GM19452 (cell line): Measurements from ENCODE around the gene BMPR1A.
A peak's percentile ranks its signal among the peaks of the same experiment; 100 is the strongest.

Source experiments
- ATAC-seq: cut with Tn5 transposase; IDR thresholded peaks from one replicate; pipeline ENCODE4 v1.9.1; 2021; ENCODE audit not compliant: unreplicated experiment

BMPR1A gene

DNA sequence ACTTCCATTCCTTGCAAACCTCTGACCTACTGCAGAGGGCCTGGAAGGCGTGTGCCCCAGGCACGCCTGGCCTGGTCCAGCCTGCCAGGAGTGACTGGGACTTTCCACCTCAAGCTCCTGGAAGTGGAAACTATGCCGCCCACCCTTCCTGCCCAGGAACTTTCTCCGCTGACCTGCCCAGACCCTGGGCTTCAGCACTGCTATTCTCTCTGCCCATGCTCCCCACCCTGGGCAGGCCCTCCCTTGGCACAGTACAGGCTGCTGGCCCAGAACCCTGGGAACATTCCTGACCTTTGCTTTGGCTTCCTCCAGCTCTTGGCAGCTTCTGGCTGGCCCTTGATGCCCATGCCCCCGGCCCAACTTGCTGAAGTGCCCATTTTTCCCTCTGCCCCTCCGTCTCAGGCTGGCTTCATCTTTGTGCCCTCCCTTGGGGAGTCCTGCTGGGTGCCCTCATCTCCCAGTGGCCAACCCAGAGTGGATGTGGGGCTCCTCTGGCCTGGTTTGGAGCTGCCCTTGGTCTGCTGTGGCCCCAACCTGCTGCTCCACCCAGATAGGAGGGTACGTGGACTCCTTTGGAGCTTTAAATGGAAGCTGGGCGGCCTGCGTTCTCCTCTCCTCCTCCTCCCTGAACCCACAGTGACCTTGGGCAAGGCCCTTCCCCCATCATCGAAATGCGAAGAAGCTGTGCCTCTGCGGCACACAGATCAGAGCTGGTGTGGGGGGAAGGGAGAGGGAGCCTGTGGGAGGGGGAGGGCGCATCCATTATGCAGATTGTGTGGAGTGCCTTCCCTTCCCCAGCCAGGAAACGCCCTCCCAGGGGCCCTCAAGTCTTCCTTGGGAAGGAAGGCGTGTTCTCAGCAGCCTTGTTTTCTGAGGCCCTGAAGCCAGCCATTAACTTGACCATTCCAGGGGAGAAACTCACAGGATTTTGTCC lies 197.6 kb downstream of the BMPR1A start:
- ATAC-seq: no peak

DNA sequence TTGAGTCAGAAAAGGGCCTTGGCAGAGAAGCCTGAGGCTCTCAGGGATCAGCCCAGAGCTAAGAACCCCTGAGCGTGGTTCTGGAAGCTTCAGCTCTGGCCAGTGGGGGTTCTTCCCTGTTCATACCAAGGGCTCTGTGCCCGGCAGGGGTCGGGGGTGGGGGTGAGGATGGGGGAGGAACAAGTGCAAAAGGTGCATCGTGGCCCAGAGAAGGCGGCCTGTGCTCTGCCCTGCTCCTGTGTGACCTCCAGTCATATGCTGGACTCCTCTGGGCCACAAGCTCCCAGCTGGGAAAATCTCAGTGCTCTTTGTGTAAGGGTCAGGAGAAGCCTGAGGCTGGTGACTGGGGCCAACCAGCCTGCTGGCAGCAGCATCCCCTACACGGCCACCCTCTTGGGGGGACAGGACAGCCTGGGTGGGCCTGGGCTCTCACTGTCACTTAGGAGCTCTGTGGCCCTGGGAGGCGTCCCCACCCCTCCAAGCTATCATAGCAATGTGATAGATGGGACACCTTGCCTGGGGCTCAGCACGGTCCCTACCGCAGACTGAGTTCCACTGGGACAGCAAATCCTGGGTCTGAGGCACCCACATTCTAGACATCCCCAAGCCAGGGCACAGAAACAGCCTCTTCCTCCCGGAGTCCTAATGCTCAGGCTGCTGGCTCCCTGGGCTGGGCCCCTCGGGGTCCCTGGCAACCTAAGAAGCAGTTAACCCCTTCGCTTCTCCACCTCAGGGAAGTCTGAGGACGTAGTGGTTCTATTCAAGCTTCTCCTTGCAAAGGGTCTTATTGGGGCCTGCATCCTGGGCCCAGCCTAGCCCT lies 198.5 kb downstream of the BMPR1A start:
- ATAC-seq: no peak

GRCh38 chr10:86955501-86956194 lies 199.2 kb downstream of the BMPR1A start:
- ATAC-seq: no peak

DNA sequence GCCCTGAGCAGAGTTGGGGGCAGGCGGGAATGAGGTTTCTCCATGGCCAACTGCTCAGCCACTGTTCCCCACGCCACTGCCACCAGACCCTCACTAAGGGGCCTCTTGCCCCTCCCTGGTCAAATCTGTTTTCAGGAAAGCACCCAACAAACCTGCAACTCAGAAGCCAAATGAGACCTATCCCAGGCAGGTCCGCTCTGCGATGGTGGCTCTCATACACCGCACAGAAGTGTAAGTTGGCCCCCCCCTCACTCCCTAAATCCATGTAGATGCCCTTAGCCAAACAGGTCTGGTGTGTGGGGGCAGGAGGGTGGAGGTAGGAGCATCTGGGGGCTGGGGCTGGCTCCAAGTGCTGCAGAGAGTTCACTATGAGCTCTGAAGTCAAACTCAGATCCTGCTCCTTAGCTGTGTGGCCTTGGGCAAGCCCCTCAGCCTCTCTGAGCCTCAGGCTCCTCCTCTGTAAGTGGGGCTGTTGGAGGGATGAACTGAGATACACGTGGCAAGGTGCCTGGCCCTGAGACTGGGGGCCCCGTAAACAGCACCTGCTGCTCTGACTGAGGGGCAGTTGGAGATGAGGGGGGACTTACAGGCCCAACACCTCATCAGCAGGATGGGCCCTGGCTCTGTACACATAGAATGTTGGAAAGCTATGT lies 199.9 kb downstream of the BMPR1A start:
- ATAC-seq: no peak

- no peak for ATAC-seq
These were observed 200.5 kb downstream of the BMPR1A start for GRCh38 chr10:86956848-86957448.

DNA sequence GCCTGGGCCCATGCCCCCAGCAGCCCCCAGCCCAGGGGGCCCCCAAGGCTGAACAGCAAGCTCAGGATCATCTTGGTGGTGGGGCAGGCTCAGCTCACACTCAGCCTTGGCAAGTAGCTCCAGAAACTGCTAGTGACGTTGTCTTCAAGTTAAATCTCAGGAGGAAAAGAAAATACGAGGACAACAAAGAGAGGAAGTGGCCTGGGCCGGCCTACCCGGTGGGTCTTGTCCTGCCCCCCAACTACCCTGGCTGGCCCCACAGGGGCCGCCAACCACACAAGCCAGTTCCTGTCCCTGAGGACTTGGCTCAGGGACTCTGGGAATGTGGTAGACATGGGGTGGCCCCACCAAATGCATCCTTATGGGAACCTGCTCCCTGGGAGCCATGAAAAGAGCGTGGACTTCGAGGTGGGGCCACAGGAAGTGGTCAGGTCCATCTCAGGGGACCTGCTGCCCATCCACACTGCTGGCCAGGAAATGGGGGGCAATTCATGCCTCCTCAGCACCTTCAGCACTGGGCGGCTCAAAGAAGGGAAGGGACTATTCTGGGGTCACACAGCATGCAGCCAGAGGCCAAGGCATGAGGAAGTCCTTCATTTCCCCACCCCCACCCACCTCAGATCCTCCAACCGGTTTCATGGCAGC lies 201.2 kb downstream of the BMPR1A start, which contains the start of gene MMRN2:
Gene MMRN2, minus strand, starts transcription at position 145 of the 645 bp plus-strand sequence. Its CDS starts 74 bp downstream, at position 71.
- no peak for ATAC-seq

- ATAC-seq: no peak
These were observed 201.9 kb downstream of the BMPR1A start, which contains the start of gene SNCG for GRCh38 chr10:86958116-86958900. TSS of gene SNCG (plus strand) at chr10:86958599. CDS start at chr10:86958698, 99 bp downstream.

GRCh38 chr10:86958901-86959736 lies 202.7 kb downstream of the BMPR1A start:
- no peak for ATAC-seq

- ATAC-seq: no peak
These were observed 203.3 kb downstream of the BMPR1A start for GRCh38 chr10:86959737-86960002.

GRCh38 chr10:86960003-86960862 lies 203.8 kb downstream of the BMPR1A start:
- peak; percentile 73 for ATAC-seq

- ATAC-seq: no peak
These were observed 204.5 kb downstream of the BMPR1A start for GRCh38 chr10:86960863-86961434.

DNA sequence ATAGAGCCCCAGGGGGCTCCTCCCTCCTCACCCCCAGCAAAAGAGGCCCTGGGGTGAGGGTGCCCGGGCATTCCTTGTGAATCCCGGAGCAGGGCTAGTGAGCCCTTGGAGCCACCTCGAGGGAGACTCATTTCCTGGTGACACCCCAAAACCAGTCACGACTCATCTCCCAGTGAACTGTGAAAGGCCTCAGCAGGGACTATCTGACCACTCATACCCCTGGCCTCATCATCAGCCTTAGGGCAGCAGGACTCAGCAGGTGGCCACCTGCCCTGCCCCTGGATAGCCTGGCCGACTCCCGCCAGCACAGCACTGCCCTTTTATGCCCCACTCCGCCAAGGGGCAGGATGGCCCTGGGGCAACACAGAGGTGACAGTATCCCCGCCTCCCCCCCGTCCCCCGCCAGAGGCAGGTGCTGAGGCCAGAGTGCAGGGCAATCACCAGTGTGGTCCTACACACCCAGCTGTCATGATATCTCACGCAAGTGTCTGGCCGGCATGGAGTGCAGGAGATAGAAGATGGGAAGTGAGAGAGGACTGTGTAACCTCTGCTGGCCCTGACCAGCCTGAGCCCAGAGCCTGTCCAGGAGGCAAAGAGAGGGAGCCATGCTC lies 205.2 kb downstream of the BMPR1A start:
- no peak for ATAC-seq

DNA sequence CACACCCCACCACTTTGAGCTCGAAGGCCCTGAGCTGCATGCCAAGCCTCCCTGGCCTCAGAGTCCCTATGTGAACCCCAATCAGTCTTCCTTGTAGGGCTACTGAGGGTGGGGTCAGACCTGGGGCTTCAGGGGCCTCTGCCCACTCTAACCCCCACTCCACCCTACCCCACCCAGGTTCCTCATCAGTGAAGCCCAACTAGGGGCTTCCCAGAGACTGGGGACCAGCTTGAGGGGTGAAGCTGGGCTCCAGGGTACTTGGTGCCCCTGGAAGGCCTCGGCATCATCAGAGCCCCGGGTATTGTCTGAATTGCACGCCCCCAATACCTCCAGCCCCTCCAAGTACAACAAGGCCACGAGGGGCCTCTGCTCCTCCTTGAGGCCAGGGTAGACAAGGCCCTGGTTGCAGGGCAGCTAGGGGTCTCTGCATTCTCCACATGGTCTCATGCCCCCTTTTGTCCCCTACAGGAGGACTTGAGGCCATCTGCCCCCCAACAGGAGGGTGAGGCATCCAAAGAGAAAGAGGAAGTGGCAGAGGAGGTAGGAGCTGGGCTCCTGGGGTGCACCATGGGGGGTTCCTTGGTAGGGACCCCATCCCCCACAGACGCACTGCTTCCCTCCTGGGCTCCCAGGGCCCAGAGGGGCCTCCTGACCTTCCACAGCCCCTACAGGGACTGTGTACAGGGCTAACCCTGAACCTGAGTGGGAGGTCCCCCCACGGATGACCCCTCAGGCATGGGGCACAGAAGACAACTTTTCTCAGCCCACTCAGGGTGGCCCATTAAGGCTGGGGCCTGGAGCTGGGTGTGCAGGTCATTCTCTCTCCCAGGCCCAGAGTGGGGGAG lies 205.9 kb downstream of the BMPR1A start:
- ATAC-seq: no peak

DNA sequence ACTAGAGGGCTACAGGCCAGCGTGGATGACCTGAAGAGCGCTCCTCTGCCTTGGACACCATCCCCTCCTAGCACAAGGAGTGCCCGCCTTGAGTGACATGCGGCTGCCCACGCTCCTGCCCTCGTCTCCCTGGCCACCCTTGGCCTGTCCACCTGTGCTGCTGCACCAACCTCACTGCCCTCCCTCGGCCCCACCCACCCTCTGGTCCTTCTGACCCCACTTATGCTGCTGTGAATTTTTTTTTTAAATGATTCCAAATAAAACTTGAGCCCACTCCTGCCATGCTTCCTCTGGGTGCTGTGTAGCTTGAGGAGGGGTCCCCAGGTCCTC lies 206.5 kb downstream of the BMPR1A start:
- no peak for ATAC-seq

DNA sequence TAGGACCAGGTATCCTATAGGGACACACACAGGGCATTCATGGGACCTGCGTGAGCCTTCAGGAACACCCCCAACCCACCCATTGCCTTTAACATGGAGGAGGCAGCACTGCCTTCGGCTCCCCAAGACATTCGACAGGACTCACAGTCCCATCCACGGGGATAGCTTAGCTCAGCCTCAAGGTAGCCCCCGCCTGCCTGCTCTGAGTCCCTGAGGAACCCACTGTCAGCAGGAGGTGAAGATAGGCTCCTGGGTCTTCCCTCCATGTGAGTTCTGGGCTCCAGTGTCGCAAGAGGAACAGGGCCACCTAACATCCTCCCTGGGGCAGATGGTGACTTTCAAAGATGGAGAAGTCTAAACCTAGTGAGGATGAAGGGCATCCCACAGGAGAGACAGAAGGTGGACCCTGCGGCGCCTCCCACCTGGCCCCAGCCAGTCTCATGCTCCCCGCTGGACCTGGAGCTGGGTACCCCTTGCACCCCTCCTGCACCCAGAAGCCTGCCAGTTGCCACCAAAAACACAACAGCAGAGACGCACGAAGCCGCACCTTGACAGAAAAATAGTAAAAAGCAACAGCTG lies 207.0 kb downstream of the BMPR1A start:
- ATAC-seq: no peak
